Raji (cell line): Measurements from ENCODE around the gene TSC22D1.

Source experiments
- POLR2A ChIP-seq: IDR thresholded peaks from 2 replicates; pipeline ENCODE4 v1.6.1; 2011; ENCODE audit warnings: low read depth, low read length, control low read depth; ENCODE audit not compliant: insufficient read depth

TSC22D1 gene

DNA sequence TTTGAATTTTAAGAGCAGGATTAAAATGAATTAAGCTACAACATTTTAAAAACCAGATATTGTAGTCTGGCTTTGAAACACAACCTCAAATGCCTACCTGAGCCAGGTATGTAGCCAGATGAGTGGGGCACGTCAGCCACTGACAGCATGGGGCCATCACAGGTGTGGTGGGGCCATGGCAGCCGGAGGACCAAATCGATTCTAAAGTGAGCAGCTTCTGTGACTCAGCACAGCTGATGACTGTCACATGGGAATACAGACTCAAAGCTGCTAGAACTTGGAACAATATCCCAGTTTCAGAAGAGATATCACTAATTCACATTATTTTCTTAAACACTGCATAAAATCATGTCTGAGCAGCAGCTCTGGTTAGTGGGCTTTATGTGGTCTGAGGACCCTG, 149.7 kb downstream of the TSC22D1 start:
- TF ChIP-seq POLR2A: no peak

DNA sequence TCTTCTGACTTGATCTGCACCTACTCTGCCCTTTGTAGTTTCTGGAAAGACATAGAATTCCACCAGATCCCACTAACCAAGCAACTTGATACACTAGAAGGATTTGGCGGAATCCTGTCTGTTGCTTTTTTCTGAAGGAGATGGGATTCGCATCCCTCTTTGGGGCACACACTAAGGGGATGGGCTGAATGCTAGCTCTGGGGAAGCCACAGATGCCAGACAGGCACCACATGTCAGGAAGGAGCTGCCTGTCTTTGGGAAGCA, 150.4 kb downstream of the TSC22D1 start:
- no peak for TF ChIP-seq POLR2A

DNA sequence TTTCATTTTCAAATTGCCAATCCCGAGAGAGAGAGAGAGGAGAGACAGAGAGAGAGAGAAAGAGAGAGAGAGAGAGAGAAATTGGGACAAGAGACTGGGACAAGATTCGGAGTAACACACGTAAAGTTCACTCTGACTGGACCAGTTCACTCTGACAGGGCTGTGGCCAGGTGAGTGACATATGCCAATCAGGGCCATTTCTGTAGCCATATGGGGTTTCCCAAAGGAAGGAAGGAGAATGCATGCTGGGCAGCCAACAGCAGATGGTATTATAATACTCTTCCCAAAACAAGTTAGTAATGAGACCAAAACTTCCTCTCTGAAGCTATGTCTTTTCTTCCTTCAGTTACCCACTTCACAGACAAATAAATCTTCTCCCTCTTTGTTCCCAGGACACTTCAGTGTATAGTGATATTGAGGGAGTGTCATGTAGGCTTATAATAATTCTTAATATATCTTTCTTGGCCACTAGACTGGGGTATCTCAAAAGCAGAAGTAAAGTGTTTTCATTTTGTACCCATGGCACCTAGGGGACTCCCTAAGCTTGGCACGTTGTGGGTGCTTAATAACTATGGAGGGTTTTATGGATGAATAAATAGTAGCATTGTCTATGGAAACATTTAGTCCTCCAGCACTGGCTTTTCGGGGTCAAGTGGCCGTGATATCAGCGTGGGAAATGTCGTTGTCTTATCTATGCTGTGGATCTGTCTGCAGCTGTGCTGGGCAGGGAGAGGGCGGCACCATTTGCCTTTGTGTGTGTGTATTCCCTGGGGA, 150.9 kb downstream of the TSC22D1 start:
- no peak for TF ChIP-seq POLR2A

DNA sequence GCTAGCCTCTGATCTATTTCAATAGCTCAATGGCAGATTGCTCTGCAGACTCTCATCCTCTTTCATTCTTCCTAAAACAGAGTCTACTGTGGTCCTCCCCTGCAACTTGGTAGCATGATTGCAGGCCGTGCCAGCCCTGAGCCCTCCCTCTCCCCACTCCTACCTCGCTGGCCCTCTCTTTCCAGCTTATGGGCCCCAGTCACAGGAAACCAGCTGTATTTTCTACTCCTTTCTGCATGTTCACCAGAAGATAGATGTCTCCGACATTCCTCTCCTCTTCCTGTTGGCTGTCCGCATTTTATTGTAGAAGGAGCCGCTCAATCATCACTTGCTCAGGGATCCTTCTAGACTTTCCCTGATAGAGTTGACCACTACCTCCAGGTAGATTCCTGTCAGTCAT, 152.3 kb downstream of the TSC22D1 start:
- TF ChIP-seq POLR2A: no peak

DNA sequence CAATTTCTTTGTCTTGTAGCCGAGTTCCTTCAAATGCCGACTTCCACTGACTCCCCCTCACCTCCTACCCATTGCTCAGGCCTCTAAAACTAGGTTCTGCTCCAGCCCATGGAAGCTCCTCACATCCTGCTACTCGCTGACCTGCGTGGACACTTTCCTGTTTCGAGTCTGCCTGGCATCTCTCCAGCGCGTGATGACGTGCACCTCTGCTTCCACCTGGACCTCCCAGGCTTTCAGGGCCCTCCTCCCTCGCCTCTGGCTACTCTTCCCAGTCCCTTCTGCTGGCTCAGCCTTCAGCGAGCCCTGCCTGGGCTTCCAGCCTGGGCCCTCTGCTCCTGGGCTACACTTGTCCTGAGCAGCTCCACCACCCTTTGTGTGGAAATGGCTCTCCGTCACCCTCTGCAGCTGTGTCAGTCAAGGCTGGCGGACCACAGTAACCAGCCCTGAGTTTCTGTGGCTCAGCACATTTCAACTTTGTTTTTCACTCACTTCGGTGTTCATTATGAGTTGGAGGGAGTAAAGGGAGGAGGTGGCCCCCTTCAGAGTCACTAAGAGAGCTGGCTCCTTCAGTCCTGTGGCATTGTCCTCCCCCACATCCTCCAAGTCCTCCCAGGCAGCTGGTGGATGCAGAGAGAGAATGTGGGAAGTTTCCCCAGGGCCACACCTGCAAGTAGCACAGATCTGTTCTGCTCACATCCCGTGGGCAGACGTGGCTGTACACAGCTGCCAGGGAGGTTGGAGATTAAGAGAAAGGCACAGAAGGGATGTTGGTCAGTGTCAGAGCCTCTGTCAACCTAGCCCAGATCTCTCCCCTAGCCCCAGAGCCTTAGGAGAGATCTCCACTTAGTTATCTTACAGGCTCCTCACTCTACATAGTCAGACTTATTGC, 153.1 kb downstream of the TSC22D1 start:
- TF ChIP-seq POLR2A: no peak

DNA sequence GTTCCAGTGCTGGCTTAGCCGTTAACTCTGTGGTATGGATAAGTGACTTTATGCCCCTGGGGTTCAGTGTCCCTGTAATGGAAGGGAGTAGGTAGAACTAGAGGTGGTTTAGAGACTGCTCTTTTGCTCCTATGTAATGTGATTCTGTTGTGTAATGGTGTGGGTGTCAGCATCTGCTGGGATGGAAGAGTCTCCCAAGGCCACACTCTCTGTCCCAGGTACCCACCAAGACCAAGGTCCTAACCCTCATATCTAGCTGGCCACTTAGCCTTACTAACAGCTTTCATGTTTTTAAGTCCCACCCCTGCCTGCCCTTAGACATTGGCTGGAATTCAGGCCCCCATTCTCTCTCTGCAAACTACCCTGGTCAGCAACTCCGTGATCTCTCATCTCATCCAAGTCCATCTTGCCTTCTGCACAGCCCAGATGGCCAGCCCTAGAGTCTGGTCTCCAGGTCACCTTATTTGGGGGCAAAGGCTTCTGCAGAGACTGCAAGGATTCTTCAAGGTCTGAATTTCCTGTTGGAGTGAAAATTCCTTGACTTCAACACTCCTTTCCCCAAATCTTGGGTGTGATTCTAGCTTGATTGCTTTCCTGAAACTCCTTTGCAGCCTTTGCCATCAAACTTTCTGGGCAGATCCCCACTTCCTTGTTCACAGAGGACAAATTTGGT, 154.1 kb downstream of the TSC22D1 start:
- no peak for TF ChIP-seq POLR2A

DNA sequence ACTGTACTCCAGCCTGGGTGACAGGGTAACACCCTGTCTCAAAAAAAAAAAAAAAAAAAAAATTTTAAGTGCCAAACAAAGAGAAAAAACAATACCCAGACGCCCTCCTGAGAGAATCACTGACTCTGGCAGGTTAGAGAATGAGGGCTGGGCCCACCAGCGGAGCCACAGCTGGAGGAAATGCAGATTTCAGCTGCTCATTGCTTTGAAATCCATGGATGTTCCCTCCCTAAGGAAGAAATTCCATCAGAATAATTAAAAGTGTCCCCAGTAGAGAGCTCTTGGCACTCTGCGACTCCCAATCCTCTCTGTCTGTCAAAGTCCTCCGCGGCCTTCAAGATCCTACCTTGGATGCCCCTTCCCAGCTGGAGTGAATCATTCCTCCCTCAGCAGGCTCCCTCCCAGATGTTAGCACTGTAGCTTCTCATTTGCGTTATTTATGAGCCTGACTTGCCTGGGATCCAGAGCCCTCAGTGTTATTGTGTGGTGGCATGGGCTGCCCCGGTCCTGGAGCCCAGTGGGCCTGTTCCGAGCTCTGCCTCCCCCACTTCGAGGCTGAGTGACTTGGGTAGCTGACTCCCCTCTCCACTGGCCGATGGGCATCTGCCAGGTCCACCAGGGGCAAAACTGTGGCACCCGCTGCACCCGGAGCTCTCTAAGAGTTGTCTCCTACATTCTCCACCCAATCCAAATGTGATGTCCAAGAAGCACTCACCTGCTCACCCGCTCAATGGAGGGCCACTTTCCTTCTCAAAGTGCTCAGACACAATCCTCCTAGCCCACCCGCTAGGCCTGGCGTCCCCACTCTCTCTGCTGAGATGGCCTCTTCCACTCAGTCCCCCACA, 155.5 kb downstream of the TSC22D1 start:
- TF ChIP-seq POLR2A: no peak

DNA sequence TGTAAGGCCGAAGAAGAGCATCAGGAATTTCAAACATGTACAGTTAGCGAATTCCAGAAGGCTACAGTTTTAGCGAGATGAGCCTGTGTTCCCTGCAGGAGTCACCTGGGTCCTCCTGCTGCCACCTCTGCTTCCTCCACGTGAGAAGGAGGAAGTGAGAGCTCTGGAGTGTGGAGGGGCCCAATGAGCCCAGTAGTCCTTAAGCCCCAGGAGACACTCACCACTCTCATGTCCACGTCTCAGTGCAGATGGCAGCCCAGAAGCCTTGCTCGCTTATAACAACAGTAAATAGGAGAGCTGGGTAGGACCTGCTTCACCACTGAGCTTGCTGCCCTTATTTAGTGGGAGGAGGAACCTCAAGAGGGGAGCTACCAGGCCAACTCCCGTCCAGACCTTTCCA, 158.3 kb downstream of the TSC22D1 start:
- no peak for TF ChIP-seq POLR2A

DNA sequence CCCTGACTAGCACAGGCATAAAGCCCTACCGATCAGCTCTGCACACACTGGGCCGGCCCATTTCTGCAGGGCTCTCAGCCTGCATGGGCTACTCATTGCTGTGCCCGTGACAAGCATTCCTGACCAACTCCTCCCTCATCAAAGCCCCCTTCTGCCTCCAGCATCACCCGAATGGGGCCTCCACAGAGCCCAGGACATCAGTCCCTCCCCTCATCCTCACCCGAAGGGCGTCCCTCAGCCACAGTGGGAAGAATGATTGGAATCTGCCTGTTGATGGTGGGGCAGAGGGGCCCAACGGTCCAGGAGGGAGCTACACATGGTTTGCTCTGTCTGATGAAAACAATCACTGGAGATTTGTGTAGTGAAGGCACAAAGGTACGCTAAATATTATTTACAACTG, 158.7 kb downstream of the TSC22D1 start:
- TF ChIP-seq POLR2A: no peak

DNA sequence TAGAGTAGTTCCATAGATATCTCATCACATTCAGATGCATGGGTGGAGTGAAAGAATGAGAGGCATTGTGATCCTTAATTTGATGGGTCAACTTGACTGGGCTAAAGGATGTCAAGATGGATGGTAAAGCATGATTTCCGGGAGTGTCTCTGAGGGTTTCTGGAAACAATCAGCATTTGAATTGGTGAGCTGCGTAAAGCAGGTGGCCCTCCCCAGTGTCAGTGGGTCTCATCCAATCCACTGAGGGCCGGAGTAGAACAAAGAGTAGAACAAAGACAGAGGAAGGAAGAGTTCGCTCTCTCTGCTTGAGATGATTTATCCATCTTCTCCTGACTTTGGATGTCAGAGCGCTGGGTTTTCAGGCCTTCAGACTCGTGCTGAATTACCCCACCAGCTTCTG, 159.4 kb downstream of the TSC22D1 start:
- TF ChIP-seq POLR2A: no peak

DNA sequence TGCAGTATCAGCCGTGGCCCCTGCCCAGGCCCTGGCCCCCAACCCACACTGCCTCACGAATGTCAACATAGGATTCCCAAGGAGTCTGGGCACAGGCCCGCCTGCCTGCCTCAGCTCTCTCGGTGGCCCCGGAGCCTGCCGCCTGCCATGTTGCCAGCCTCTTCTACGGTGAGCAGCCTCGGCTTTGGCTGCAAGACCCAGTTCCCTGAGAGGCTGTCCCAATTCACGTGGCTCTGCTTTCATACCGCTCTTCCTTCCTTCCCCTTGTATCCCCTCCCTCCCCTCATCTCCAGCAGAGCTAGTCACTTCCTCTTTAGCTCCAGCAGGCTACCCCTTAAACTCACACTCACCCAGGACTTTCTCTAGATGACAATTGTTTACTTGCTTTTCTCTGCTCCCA, 159.8 kb downstream of the TSC22D1 start:
- TF ChIP-seq POLR2A: no peak

DNA sequence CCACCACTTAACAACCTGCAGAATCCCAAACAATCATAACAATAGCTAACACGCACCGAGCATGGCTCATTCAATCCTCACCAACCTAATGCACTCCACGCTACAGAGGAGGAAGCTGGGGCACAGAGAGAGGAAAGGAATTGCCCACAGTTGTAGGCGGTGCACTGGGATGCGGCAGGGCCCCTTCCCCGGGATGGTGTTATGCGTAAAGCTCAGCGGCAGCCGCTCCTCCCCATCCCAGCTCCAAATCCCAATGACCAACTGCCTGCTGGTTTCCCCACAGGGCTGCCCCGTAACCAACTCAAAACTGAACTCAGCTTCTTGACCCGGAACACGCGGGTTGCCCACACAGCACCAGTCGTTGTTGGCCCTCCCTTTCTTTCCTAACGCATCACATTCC, 160.3 kb downstream of the TSC22D1 start:
- TF ChIP-seq POLR2A: no peak

DNA sequence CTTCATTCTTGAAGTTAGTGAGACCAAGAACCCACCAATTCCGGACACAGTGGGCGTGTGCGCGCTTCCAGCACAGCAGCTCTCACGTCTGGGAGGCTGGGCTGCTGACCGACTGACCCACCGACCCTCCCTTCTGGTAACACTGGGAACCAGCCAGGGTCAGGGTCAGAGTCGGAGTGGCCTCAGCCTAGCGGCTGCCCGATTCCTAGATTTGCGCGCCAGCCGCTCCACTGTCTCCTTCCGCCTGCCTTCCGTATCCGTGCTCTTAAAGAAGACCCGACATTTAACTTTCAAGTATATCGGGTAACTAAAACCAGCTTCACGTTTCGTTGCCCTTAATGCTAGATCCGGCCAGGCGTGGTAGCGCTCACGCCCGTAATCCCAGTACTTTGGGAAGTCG, 161.4 kb downstream of the TSC22D1 start:
- no peak for TF ChIP-seq POLR2A

DNA sequence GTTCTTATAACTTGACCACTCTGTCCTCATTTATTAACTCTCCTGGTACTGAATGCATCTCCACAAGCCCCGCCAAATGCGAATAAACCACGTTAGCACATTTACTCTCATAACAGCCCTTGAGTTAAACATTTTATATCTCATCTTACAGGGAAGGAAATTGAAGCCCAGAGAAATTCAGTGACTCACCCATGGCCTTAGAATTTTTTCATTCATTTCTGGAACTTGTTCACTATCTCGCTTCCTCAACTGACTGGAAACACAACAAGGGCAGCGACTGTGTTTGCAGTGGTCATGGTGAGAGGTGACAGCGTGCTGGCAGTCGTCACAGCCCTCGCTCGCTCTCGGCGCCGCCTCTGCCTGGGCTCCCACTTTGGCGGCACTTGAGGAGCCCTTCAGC, 163.0 kb downstream of the TSC22D1 start:
- no peak for TF ChIP-seq POLR2A

DNA sequence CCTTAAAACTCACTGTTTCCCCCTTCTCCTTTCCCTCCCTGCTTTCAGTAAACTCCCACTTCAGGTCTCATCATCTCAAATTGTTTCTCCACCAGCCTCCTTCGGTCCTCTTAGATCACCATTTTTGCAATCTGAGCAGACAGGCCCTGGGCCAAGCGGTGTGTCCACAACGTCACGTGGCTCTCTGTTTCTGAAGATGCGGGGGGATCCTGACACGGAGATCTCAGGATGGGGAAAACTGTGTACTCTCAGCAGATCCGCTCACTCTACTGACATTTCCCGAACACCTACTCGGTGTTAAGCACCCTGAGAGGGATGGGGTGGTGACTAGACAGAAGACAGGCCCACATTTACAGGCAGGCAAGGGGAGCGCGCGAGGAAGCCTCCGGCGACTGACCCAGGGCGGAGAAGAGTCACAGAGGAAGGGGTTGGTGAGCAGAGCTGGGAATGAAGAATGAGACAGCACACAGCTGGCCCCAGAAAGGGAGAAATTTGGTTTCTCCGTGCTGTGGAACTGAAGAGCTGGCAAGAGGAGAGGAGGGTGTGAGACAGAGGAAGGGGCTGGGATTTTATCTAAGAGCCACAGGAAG, 163.7 kb downstream of the TSC22D1 start:
- TF ChIP-seq POLR2A: no peak

DNA sequence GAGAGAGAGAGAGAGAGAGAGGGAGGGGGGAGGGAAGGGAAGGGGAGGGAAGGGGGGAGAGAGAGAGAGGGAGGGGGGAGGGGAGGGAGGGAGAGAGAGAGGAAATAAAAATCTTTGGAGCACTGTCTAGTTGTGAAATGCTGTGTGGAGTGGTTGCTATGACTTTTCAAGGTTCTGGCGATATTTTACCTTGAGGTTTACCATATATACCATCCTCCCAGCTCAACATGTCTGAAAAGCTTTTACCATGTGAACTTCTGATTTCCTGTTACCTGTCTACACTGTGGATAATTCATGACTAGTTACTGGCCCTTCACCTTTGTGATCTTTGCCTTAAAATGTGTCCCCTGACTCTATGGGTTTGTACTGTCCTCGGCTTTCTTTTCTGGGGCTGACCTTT, 164.3 kb downstream of the TSC22D1 start:
- TF ChIP-seq POLR2A: no peak
